Right ventricle myocardium superior (tissue), 1 donor: ENCODE data around the gene AQP3. TPM values are rescaled to one million over a fixed set of nuclear protein-coding genes. Genes with fewer than 3 reads are reported as not detected.
"Not testable (repeated sequence)": the region's sequence is repeated elsewhere in the genome, so short reads cannot be mapped to it uniquely, and the experiment has no call there.

ENCODE experiments used
- ATAC-seq: fragments of 200-7000 bp; cut with Tn5 transposase; one replicate; pipeline ENCODE4 v1.9.1; 2020; ENCODE audit warnings: mild to moderate bottlenecking; ENCODE audit not compliant: poor library complexity
- DNase-seq: peaks from one replicate; pipeline ENCODE4 v3.0.0-alpha.2; 2020
- intact Hi-C: fragments of 100-400 bp; cut with DNase I; formaldehyde crosslinking; loops from one replicate; pipeline ENCODE4 v1.11.2; 2022
- microRNA-seq: library from miRNA; unstranded; fragments of <30 nt; microRNA quantifications from one replicate; pipeline ENCODE4 v1.2.0, GENCODE V29; 2020
- total RNA-seq: library from RNA; stranded (reverse); fragmentation: NEBNext Ultra II Directional; extraction: Animal tissue kit (Norgen Biotek cat#: 25700); gene quantifications from one replicate; pipeline ENCODE4 v1.2.1, GENCODE V29; 2021
- donor health status: DM: no; HTN: yes; CAD: no; lungs with severe emphysema.

Gene AQP3
- total RNA-seq, 1 donor from 2014 or later, result 16.3 TPM

DNA sequence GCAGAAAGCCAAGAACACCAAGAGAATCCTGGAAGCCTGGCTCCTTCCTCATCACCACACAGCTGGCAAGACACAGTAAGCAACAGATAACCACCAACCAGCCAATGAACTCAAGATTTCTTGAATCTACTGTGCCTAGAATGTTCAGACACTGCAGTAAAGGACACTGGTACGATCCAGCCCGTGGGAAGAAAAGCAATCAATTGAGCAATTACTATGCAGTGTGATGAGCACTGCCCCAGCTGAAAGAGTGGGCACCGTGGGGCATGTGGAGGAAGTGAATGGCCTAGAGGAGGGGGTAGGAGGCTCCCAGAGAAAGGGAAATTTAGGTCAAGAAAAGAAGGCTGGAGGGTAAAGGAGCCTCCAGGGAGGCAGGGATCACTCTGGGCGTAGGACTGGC, 49.6 kb downstream of the AQP3 start:
- intact Hi-C loops, ATAC-seq: not testable (repeated sequence)
- DNase-seq, result peak; percentile 4

DNA sequence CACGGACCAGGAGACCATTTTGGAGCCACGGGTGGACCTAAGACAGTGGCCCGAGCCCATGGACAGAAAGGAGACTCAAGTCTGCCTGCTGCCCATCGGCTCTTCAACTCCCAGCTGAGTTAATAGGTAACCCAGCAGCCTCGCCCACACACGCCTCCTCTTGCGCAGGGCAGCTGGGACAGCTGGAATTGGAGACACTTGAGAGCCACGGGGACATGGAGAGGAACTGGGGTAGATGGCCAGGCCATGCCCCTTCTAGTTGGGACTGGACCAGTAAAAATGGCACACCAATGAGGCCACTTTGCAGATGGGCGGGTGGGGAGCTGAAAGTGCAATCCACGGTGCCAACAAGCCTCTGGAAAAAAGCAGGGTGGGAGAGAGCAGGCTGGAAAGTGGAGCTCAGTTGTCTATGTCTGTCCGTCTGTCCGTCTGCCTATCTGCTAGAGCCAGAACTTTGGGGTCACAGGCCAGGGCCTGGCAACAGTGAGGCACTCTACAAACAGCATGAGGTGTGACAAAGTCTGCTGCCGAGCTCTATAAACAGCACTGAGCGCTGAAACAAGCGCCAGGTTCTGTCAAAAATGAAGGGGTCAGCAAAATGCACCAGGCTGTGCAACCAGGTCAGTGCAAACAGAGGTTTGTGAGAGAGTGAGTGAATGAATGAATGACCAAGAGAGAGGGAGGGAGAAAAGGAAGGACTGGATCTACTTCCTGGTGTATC, 52.1 kb downstream of the AQP3 start:
- intact Hi-C loops, ATAC-seq: not testable (repeated sequence)
- peak; percentile 69 for DNase-seq

DNA sequence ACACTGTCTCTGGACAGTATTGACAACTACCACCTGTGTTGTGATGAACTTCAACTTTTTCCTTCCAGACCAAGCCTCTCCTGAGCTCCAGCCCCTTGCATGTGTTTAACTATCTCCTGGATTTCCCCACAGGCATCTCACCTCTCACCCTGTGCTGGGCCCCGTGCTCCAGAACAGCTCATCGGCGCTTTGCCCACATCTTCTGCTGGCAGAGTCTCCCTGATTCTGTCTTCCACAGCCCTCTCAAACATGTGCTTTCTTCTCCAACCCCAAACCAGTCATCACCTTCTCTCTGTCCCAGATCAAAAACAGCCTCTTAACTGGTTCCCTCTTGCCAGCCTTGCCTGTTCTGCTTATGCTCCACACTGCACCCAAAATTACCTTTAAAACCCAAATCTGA, 53.4 kb downstream of the AQP3 start:
- peak; percentile 66 for DNase-seq
- intact Hi-C loops, ATAC-seq: not testable (repeated sequence)

DNA sequence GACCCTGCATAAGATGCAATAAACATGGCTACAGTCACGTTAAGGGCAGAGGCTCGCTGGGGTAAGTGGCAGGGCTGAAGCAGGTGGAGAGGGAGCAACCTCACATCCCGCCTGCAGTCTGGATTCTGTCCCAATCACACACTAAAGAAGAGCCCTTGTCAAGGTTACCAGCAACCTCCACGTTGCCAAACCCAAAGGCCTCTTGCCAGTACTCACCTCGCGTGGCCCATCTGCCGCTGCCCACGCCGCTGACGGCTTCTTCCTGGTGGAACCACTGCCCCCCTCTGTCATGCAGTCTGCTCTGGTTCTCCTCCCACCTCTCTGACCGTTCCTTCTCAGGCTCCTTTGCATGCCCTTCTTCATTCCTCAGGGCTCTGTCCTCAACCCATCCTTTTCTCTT, 53.8 kb downstream of the AQP3 start:
- DNase-seq (peak; percentile 65), ATAC-seq (no peak)
- intact Hi-C loops, result no loop called here

DNA sequence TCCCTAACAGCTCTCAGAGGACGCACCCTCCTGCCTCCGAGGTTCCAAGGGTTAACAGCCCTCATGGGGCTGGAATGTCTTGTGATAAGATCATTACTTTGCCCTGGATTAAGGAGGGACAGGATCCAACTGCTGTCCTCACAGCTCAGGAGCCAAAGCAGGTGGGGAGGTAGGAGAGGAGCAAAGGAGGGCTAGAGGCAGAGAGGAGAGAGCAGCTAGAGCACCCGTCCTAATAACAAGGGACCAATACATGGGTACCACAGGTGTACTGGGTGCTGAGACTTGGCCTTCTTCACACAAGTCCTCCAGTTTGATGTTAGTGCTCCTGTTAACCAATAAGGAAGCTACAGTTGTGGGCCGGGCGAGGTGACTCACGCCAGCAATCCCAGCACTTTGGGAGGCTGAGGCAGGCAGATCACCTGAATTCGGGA, 54.8 kb downstream of the AQP3 start:
- ATAC-seq, result peak; percentile 66
- DNase-seq, result not testable (repeated sequence)

More for the DNA sequence above, 54.8 kb downstream of the AQP3 start:
- intact Hi-C loops, result not testable (repeated sequence)

Small RNA genes lying within 50 kb of the gene (microRNA-seq; reads per million reads assigned to microRNA genes)
- gene MIR6851, result not detected

Other genes starting within 250 kb of the AQP3 start
- not detected for gene SPINK4, start 207.4 kb downstream of the AQP3 start, total RNA-seq
- gene BAG1, start 182.9 kb downstream of the AQP3 start, total RNA-seq, result 131 TPM
- 45.8 TPM for gene CHMP5, start 182.5 kb downstream of the AQP3 start, total RNA-seq
- 26.2 TPM for gene NFX1, start 157.1 kb downstream of the AQP3 start, total RNA-seq
- gene AQP7, start 45.0 kb downstream of the AQP3 start, total RNA-seq, result 155 TPM
- gene NOL6, start 26.3 kb upstream of the AQP3 start, total RNA-seq, result 13.0 TPM
- not detected for gene ANKRD18B, start 76.7 kb upstream of the AQP3 start, total RNA-seq